ENCODE measurements around the gene APCDD1L. TPM values are rescaled to one million over a fixed set of nuclear protein-coding genes. Genes with fewer than 3 reads are reported as not detected.

APCDD1L gene
- total and polyA plus RNA-seq, 2 of the 8 experiments (the other 6 are each of a cell fraction or from before 2014, with no cell fraction given): 0.83 to 3.1 TPM

GRCh38 chr20:58559368-58559729, 44.1 kb upstream of the APCDD1L start (continued):
- TF ChIP-seq TCF12 (IDR thresholded peaks at IDR 0.05; ENCODE audit: low read depth, low read length) (no peak), POU5F1 (IDR thresholded peaks at IDR 0.05; ENCODE audit: low read depth, low read length) (no peak)
